HCT116 (cell line): ENCODE data around the gene DPF1. TPM values are rescaled to one million over a fixed set of nuclear protein-coding genes. Genes with fewer than 3 reads are reported as not detected.

Source experiments
- ATAC-seq: fragments of 200-7000 bp; cut with Tn5 transposase; 2 replicates; pipeline ENCODE4 v1.9.1; 2020; ENCODE audit warnings: mild to moderate bottlenecking, moderate library complexity
- BruUV-seq: library from RNA; stranded (reverse); fragments of 400-500 nt; replicated peaks from 2 replicates; lab custom pipeline; 2021; lab: Mats Ljungman, UMichigan
- CTCF ChIA-PET: fragments of 300-600 bp; sonication (Branson Sonifier 250); formaldehyde crosslinking; loops from one replicate; lab custom pipeline; 2021; ENCODE audit warnings: antibody characterized with exemption; lab: Charles Lee
- POLR2A ChIA-PET: fragments of 300-600, 350-600 bp; sonication (Branson Sonifier 250); formaldehyde crosslinking; loops from one replicate; lab custom pipeline; 2021; ENCODE audit warnings: antibody characterized with exemption; lab: Charles Lee
- RAD21 ChIA-PET, 2 experiments: fragments of 300-600 bp; sonication (Branson Sonifier 250); formaldehyde crosslinking; loops; one replicate each; lab custom pipeline; 2023; ENCODE audit warnings: low total read pairs in 2 of 2; ENCODE audit not compliant: uncharacterized antibody in 2 of 2, unreplicated experiment in 2 of 2, low non-redundant PET in 1 of 2; lab: Charles Lee
- DNase-seq: peaks from one replicate; pipeline ENCODE4 v3.0.0-alpha.2; 2010; ENCODE audit warnings: low read depth, low spot score
- H2AFZ ChIP-seq: fragments of 200-600 bp; shearing (Covaris generic), sonication (generic); 2 replicates; pipeline ENCODE4 v1.6.1; 2017; ENCODE audit warnings: low read depth, mixed run types, mixed read lengths, antibody characterized with exemption, low read length; ENCODE audit not compliant: poor library complexity, severe bottlenecking
- H3K27ac ChIP-seq: 2 replicates; pipeline ENCODE4 v1.5.1; 2012; ENCODE audit warnings: low read depth, low read length
- H3K27me3 ChIP-seq: fragments of 200-600 bp; sonication (generic); 2 replicates; pipeline ENCODE4 v1.6.1; 2016; ENCODE audit warnings: mixed run types, low read length, mixed read lengths; ENCODE audit not compliant: insufficient read depth
- H3K36me3 ChIP-seq, 2 experiments: fragments of 200-500 bp in 1 of 2; fragments of 200-600 bp in 1 of 2; sonication (Bioruptor generic) in 1 of 2; sonication (generic) in 1 of 2; 2 replicates each; pipeline versions ENCODE4 v1.5.1 to v1.6.1; 2014 to 2016; ENCODE audit warnings: low read length in 2 of 2, inconsistent platforms in 1 of 2, mixed read lengths in 1 of 2, mixed run types in 1 of 2; ENCODE audit not compliant: insufficient read depth in 2 of 2, control insufficient read depth in 1 of 2
- H3K4me1 ChIP-seq, 2 experiments: fragments of 200-600 bp in 1 of 2; sonication (generic) in 1 of 2; 2 replicates each; pipeline versions ENCODE4 v1.5.1 to v1.6.1; 2012 to 2017; ENCODE audit warnings: low read length in 2 of 2, inconsistent platforms in 1 of 2, mild to moderate bottlenecking in 1 of 2, mixed read lengths in 1 of 2, mixed run types in 1 of 2, moderate library complexity in 1 of 2; ENCODE audit not compliant: insufficient read depth in 2 of 2, control insufficient read depth in 1 of 2
- H3K4me2 ChIP-seq: fragments of 200-600 bp; sonication (generic); 2 replicates; pipeline ENCODE4 v1.6.1; 2017; ENCODE audit warnings: mixed run types, low read length, mixed read lengths
- H3K4me3 ChIP-seq, 2 experiments: fragments of 200-600 bp in 1 of 2; sonication (generic) in 1 of 2; replicated peaks in 1 of 2; 2 replicates each; pipeline ENCODE4 v1.5.1; 2011 to 2016; ENCODE audit warnings: low read length in 2 of 2, control low read depth in 1 of 2, low read depth in 1 of 2, mild to moderate bottlenecking in 1 of 2, mixed read lengths in 1 of 2, mixed run types in 1 of 2
- H3K79me2 ChIP-seq: fragments of 200-600 bp; sonication (generic); 2 replicates; pipeline ENCODE4 v1.6.1; 2017; ENCODE audit warnings: mild to moderate bottlenecking, mixed run types, low read length, moderate library complexity, mixed read lengths; ENCODE audit not compliant: insufficient read depth
- H3K9ac ChIP-seq: fragments of 200-600 bp; sonication (generic); 2 replicates; pipeline ENCODE4 v1.6.1; 2016; ENCODE audit warnings: low read length, mixed read lengths
- H3K9me2 ChIP-seq: fragments of 200-600 bp; sonication (generic), shearing (Covaris generic); 2 replicates; pipeline ENCODE4 v1.6.1; 2017; ENCODE audit warnings: mixed run types, mild to moderate bottlenecking, moderate library complexity; ENCODE audit not compliant: insufficient read depth
- H3K9me3 ChIP-seq, 2 experiments: fragments of 200-500 bp in 1 of 2; fragments of 200-600 bp in 1 of 2; sonication (Bioruptor generic) in 1 of 2; sonication (generic) in 1 of 2; 2 replicates each; pipeline ENCODE4 v1.6.1; 2014 to 2017; ENCODE audit warnings: low read length in 2 of 2, mixed read lengths in 2 of 2, inconsistent platforms in 1 of 2, low read depth in 1 of 2, mild to moderate bottlenecking in 1 of 2, mixed run types in 1 of 2, moderate library complexity in 1 of 2; ENCODE audit not compliant: control insufficient read depth in 1 of 2, insufficient read depth in 1 of 2
- H4K20me1 ChIP-seq: fragments of 200-600 bp; sonication (generic), shearing (Covaris generic); 2 replicates; pipeline ENCODE4 v1.6.1; 2017; ENCODE audit warnings: mixed run types, mild to moderate bottlenecking, moderate library complexity; ENCODE audit not compliant: insufficient read depth
- CBX3 ChIP-seq: IDR thresholded peaks from 2 replicates; pipeline ENCODE4 v1.6.1; 2012; ENCODE audit warnings: low read depth
- CEBPB ChIP-seq: IDR thresholded peaks from 2 replicates; pipeline ENCODE4 v1.6.1; 2012; ENCODE audit warnings: low read depth
- EGR1 ChIP-seq: IDR thresholded peaks from 2 replicates; pipeline ENCODE4 v1.6.1; 2012; ENCODE audit warnings: low read depth
- ELF1 ChIP-seq: IDR thresholded peaks from 2 replicates; pipeline ENCODE4 v1.6.1; 2012; ENCODE audit warnings: low read depth, borderline replicate concordance
- EZH2 ChIP-seq: fragments of 200-600 bp; sonication (generic); IDR thresholded peaks from 2 replicates; pipeline ENCODE4 v1.6.1; 2017; ENCODE audit warnings: antibody characterized with exemption, mixed run types
- EZH2phosphoT487 ChIP-seq: fragments of 200-600 bp; IDR thresholded peaks from 2 replicates; pipeline ENCODE4 v1.6.1; 2018; ENCODE audit warnings: antibody characterized with exemption, borderline replicate concordance
- FOSL1 ChIP-seq: IDR thresholded peaks from 2 replicates; pipeline ENCODE4 v1.6.1; 2012; ENCODE audit warnings: low read depth
- JUND ChIP-seq: IDR thresholded peaks from 2 replicates; pipeline ENCODE4 v1.6.1; 2012
- POLR2A ChIP-seq: IDR thresholded peaks from 2 replicates; pipeline ENCODE4 v1.7.0; 2011; ENCODE audit warnings: borderline replicate concordance; ENCODE audit not compliant: insufficient read depth, insufficient read length; ENCODE audit errors: extremely low read depth
- POLR2AphosphoS5 ChIP-seq: IDR thresholded peaks from 2 replicates; pipeline ENCODE4 v1.6.1; 2011; ENCODE audit warnings: mild to moderate bottlenecking, low read depth, low read length, moderate library complexity
- RAD21 ChIP-seq: IDR thresholded peaks from 2 replicates; pipeline ENCODE4 v1.6.1; 2012; ENCODE audit warnings: low read depth, mild to moderate bottlenecking
- SIN3A ChIP-seq: IDR thresholded peaks from 2 replicates; pipeline ENCODE4 v1.6.1; 2012; ENCODE audit warnings: low read depth
- SRF ChIP-seq: IDR thresholded peaks from 2 replicates; pipeline ENCODE4 v1.6.1; 2012; ENCODE audit warnings: low read depth
- TCF7L2 ChIP-seq: IDR thresholded peaks from 2 replicates; pipeline ENCODE4 v1.7.0; 2011; ENCODE audit warnings: borderline replicate concordance, inconsistent platforms; ENCODE audit not compliant: insufficient read depth, insufficient read length; ENCODE audit errors: extremely low read depth
- YY1 ChIP-seq: IDR thresholded peaks from 2 replicates; pipeline ENCODE4 v1.6.1; 2011; ENCODE audit warnings: low read length, low read depth, moderate library complexity, mild to moderate bottlenecking; ENCODE audit not compliant: insufficient replicate concordance; ENCODE audit errors: extremely low read depth
- ZFX ChIP-seq: fragments of 450-650 bp; IDR thresholded peaks from 2 replicates; pipeline ENCODE4 v1.6.1; 2017
- intact Hi-C: fragments of 100-400 bp; cut with micrococcal nuclease; formaldehyde crosslinking; loops from 2 replicates; pipeline ENCODE4 v1.10.0; 2022
- total RNA-seq: library from RNA; stranded (reverse); gene quantifications from one replicate; pipeline ENCODE4 v1.2.1, GENCODE V29; 2021; ENCODE audit not compliant: unreplicated experiment
- TF ChIP-seq, protein P1 (sequence below): IDR thresholded peaks from 2 replicates; pipeline ENCODE4 v1.6.1; 2012
- TF ChIP-seq, protein P2 (sequence below), 3 experiments: fragments of 200-600 bp in 1 of 3; sonication (generic) in 1 of 3; IDR thresholded peaks in 2 of 3; conservative IDR thresholded peaks in 1 of 3; 2 replicates each; pipeline ENCODE4 v1.5.1; 2012 to 2017; ENCODE audit warnings: low read depth in 2 of 3, low read length in 2 of 3, antibody characterized with exemption in 1 of 3, borderline replicate concordance in 1 of 3, control low read depth in 1 of 3, mild to moderate bottlenecking in 1 of 3, mixed read lengths in 1 of 3, mixed run types in 1 of 3, moderate library complexity in 1 of 3; ENCODE audit not compliant: insufficient read depth in 1 of 3
- TF ChIP-seq, protein P3 (sequence below): IDR thresholded peaks from 2 replicates; pipeline ENCODE4 v1.6.1; 2012
- TF ChIP-seq, protein P4 (sequence below): IDR thresholded peaks from 2 replicates; pipeline ENCODE4 v1.6.1; 2011; ENCODE audit warnings: mild to moderate bottlenecking, low read length, moderate library complexity; ENCODE audit not compliant: insufficient replicate concordance; ENCODE audit errors: extremely low read depth

DPF1 gene
- total RNA-seq, 1 experiment from 2014 or later = 9.7 TPM

DNA sequence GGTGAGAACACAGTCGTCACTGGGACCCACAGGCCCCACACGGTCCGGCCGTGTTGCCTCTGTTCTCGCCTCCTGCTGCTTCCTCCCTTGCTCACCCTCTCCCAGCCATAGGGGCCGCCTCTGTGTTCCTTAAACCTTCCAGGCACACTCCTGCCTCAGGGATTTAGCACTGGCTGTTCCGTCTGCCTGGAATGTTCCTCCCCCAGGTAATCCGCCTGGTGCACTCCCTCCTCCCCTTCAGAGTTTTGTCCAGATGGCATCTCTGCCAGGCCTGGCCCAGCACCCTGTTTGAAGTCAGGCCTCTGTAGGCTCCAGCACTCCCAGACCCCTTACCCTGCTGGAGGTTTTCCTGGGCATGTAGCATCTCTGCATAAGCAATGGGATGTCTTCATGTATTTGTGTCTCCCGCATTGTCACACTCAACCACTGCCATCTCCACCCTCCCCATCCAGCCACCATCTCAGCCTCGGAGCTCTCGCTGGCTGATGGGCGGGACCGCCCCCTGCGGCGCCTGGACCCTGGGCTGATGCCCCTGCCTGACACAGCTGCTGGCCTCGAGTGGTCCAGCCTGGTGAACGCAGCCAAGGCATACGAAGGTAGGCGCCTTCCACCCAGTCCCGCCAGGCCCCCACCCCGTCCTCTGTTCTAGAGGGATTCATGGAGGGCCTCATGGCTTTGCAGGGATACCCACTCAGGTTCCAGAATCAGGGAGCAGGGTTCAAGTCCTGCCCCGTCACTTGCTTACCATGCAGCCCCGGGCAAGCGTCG, 25.9 kb downstream of the DPF1 start:
- DNase-seq = no peak
- H3K4me3 ChIP-seq = no peak overlapping the region
- no peaks in the 10 kb centered on the region for H4K20me1 ChIP-seq
- no peak overlapping the region for H3K27ac ChIP-seq
- H3K9ac ChIP-seq = no peak overlapping the region
- intact Hi-C loops = no loop called here
- no peak overlapping the region for H3K4me2 ChIP-seq
- ChIA-PET POLR2A (no interaction called here), CTCF (no interaction called here), RAD21 (no interaction called here)
- no peaks in the 10 kb centered on the region; a peak in 1 of 4 replicates for H3K4me1 ChIP-seq
- BruUV-seq = no TSS peak
- H3K9me2 ChIP-seq = no peaks in the 10 kb centered on the region
- no peaks in the 10 kb centered on the region for H3K79me2 ChIP-seq
- H3K36me3 ChIP-seq = peaks cover 0 to 2% of the 10 kb centered on the region in 2 experiments; a peak in 1 of 4 replicates
- H3K9me3 ChIP-seq = no peaks in the 10 kb centered on the region
- TF ChIP-seq EZH2 = no peak
- TF ChIP-seq, protein P1, sequence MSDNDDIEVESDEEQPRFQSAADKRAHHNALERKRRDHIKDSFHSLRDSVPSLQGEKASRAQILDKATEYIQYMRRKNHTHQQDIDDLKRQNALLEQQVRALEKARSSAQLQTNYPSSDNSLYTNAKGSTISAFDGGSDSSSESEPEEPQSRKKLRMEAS = no peak
- TF ChIP-seq, protein P2, sequence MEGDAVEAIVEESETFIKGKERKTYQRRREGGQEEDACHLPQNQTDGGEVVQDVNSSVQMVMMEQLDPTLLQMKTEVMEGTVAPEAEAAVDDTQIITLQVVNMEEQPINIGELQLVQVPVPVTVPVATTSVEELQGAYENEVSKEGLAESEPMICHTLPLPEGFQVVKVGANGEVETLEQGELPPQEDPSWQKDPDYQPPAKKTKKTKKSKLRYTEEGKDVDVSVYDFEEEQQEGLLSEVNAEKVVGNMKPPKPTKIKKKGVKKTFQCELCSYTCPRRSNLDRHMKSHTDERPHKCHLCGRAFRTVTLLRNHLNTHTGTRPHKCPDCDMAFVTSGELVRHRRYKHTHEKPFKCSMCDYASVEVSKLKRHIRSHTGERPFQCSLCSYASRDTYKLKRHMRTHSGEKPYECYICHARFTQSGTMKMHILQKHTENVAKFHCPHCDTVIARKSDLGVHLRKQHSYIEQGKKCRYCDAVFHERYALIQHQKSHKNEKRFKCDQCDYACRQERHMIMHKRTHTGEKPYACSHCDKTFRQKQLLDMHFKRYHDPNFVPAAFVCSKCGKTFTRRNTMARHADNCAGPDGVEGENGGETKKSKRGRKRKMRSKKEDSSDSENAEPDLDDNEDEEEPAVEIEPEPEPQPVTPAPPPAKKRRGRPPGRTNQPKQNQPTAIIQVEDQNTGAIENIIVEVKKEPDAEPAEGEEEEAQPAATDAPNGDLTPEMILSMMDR (IDR thresholded peaks at IDR 0.05 in 2 of 3, conservative IDR thresholded peaks at IDR 0.05 in 1 of 3; ENCODE audit: borderline replicate concordance in 1 of 3, insufficient read depth in 1 of 3, low read depth in 2 of 3, low read length in 2 of 3) = no peak
- TF ChIP-seq SIN3A = no peak
- TF ChIP-seq POLR2AphosphoS5 = no peak
- TF ChIP-seq JUND = no peak
- TF ChIP-seq, protein P3, sequence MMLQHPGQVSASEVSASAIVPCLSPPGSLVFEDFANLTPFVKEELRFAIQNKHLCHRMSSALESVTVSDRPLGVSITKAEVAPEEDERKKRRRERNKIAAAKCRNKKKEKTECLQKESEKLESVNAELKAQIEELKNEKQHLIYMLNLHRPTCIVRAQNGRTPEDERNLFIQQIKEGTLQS = no peak
- no peak for TF ChIP-seq CEBPB
- no peak for TF ChIP-seq EGR1
- no peak for TF ChIP-seq EZH2phosphoT487
- TF ChIP-seq, protein P4, sequence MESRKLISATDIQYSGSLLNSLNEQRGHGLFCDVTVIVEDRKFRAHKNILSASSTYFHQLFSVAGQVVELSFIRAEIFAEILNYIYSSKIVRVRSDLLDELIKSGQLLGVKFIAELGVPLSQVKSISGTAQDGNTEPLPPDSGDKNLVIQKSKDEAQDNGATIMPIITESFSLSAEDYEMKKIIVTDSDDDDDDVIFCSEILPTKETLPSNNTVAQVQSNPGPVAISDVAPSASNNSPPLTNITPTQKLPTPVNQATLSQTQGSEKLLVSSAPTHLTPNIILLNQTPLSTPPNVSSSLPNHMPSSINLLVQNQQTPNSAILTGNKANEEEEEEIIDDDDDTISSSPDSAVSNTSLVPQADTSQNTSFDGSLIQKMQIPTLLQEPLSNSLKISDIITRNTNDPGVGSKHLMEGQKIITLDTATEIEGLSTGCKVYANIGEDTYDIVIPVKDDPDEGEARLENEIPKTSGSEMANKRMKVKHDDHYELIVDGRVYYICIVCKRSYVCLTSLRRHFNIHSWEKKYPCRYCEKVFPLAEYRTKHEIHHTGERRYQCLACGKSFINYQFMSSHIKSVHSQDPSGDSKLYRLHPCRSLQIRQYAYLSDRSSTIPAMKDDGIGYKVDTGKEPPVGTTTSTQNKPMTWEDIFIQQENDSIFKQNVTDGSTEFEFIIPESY = no peak
- no peak for TF ChIP-seq ZFX
- no peak for TF ChIP-seq RAD21
- TF ChIP-seq SRF = no peak
- no peak for TF ChIP-seq FOSL1
- no peak for TF ChIP-seq YY1
- TF ChIP-seq CBX3 = no peak
- no peak for TF ChIP-seq ELF1
- no peak for TF ChIP-seq TCF7L2
- TF ChIP-seq POLR2A = no peak
- H3K27me3 ChIP-seq = no peaks in the 10 kb centered on the region
- H2AFZ ChIP-seq = no peak overlapping the region
- no peak; the same call in 1 of the 2 replicates for ATAC-seq
